ENCODE data around the gene EMC8.

Gene EMC8

GRCh38 chr16:85784813-85785212 is 14.5 kb downstream of the EMC8 start:
- no peak for DNase-seq (ENCODE audit: low read depth)

- DNase-seq (ENCODE audit: low read depth), result no peak
Observed at GRCh38 chr16:85783441-85783840, 15.9 kb downstream of the EMC8 start.

- no peak for DNase-seq (ENCODE audit: low read depth)
Observed at GRCh38 chr16:85782451-85782850, 16.9 kb downstream of the EMC8 start.

DNA sequence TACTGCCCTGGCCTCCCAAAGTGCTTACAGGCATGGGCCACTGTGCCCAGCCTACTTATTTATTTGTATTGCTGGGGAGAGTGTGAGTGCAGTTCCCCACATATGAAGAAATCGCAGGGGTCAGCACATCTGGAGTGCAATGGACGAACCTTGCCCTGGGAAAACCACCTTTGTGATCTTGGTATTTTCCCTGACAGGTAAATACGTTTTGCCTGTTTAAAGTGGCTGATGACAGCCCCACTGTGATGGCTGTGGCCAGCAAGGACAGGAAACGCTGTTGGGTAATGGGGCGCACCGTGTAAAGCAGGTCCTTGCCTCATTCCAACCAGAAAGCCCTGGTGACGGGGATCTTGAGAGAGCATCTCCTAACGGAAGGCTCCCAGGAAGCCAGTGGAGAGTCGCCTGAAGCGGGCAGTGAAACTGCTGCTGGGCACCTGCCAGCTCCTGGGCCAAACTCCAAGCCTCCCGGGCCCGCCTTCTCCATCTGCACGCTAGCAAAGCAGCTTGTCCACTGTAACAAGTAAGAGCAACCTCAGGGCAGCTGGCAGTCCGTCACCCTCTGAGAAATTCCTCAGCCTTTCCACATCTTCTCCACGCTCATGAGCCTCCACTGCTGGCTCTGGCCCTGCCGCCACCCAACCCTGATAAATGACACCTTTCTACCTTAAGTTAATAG is 17.5 kb downstream of the EMC8 start:
- no peak for DNase-seq (ENCODE audit: low read depth)

DNA sequence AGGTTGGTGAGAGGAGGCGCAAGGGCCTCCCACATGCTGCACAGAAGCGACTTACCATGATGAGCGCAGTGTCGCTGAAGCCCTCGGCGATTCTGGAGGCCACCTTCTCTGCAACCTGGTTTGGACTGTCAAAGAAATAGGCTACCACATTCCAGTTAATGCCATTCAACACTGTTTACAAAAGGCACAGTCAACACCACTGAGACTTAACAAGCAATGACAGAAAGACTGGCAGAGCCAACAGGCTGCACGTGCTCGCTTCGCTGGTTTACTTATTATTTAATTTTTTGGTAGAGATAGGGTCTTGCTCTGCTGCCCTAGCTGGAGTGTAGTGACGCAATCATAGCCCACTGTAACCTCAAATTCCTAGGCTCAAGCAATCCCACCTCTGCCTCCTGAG is 18.2 kb downstream of the EMC8 start:
- no peak for DNase-seq (ENCODE audit: low read depth)

GRCh38 chr16:85780281-85780680 is 19.1 kb downstream of the EMC8 start:
- DNase-seq (ENCODE audit: low read depth), result no peak

DNA sequence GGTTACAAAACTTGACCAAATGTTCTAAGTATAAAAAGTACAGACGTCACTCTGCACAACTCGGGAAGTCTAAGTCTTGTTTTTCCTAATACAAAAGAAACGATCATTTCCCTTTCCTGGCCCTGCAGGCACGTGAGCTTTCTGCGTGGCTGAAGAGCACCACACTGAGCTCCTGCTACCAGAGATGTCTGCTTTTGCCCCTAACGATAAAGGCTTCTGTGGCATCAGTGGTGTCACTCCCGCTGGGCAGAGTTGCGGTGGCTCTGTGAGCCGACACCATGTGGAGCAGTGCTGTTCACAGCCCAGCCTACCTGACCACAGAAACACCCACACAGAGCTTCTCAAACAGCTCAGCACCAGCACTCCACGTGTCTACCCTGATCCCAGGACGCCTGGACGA is 20.5 kb downstream of the EMC8 start:
- no peak for DNase-seq (ENCODE audit: low read depth)

DNA sequence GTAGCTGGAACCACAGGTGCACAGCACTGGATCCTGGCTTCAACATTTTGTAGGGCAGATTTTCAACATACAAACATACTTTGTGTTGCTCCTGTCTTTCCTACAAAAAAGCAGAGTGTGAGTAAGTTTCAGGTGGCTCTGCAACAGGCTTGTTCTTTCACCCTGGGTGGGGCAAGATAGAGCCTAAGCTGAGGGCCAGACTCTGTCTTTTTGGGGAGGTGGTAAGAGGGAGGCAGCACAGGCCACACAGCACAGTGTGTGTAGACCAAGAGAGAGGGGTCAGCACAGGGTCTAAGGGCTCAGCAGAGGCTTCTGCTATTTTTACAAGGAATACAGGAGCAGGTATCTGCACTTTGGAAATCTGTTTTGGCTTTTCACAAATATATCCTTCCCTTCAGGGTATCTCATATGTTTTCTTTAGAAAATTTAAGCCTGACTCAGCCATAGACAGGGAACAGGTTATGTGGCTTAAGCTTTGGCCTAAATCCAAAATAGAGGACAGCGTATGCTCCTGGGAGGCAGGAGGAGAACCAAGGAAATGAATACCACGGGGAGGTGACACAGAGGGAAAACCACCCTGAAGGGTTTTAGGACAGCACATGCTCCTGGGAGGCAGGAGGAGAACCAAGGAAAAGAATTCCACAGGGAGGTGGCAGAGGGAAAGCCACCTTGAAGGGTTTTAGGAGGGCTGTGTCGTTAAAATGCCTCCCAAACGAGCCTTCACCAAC is 21.6 kb downstream of the EMC8 start:
- no peak for DNase-seq (ENCODE audit: low read depth)

DNA sequence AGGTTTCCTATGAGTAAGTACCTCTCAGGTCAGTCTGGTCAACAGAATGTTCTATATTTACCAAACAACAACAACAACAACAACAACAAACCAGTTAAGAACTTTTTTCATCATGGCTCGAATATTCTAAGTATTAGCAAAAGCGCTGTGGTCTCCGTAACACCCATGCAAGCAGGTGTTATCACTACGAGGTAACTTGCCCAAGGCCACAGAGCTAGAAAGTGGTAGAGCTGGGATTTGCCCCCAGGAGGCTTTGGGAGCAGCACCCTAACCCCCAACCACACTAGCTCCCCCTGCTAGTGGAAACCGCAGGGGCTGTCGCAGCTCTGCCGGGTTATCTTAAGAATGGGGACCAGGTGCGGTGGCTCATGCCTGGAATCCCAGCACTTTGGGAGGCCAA is 24.5 kb downstream of the EMC8 start:
- no peak for DNase-seq (ENCODE audit: low read depth)

- no peak for DNase-seq (ENCODE audit: low read depth)
Observed at GRCh38 chr16:85774136-85774535, 25.2 kb downstream of the EMC8 start.

DNA sequence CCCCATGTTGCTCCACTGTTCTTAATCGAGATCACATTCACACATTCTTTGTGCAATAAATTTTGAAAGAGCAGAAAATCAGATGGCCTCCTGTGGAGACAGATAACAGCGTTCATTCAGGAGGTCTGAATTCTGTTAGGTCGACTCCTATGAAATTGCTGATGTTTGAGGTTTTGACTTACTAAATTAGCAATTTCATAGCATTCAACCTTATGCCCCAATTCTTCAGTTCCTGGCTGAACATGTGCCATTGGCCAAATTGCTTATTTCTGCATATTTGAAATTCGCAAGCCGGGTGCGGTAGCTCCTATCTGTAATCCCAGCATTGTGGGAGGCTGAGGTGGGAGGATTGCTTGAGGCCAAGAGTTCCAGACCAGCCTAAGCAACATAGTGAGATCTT is 26.3 kb downstream of the EMC8 start:
- DNase-seq (ENCODE audit: low read depth), result no peak

- no peak for DNase-seq (ENCODE audit: low read depth)
Observed at GRCh38 chr16:85770741-85771140, 28.6 kb downstream of the EMC8 start.

- no peak for DNase-seq (ENCODE audit: low read depth)
Observed at GRCh38 chr16:85768199-85768598, 31.1 kb downstream of the EMC8 start.

GRCh38 chr16:85767531-85767930 is 31.8 kb downstream of the EMC8 start:
- DNase-seq (ENCODE audit: low read depth), result no peak

DNA sequence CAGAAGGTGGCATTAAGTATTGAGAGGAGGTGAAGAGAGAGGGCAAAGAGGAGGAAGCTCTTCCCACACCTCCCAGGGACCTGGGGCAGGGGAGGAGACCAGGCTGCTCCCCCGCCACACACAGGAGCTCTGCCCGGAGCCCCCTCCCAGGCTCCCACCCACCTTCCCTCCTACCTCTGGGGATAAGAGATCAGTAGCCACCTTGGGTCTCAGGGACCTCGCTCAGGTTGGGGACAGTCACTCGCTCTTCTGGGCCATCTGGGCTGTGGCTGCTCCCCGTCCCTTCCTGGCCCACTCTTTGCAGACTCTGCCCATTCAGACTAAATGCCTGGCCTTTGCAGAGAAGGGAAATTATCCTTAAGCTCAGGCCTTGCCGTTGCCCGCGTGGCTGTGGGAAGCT is 33.6 kb downstream of the EMC8 start:
- no peak for DNase-seq (ENCODE audit: low read depth)

DNA sequence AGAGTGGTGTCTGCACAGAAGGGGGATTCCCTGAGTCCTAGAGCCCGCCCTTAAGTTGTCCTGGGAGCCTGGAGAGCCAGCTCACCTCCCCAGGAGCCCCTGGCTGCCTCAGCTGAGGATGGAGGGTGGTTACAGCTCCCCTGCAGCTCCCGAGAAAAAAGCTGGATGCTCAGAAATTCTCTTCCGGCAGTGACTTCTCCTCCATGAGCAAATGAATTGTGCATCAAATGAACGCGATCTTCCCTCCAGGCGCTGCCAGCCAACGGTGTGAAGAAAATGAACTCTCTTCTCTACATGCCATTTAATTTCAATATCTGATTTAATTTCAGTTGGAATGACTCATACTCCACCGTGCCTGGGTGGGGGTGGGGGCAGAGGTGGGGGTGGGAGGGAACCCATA is 34.1 kb downstream of the EMC8 start:
- no peak for DNase-seq (ENCODE audit: low read depth)

DNA sequence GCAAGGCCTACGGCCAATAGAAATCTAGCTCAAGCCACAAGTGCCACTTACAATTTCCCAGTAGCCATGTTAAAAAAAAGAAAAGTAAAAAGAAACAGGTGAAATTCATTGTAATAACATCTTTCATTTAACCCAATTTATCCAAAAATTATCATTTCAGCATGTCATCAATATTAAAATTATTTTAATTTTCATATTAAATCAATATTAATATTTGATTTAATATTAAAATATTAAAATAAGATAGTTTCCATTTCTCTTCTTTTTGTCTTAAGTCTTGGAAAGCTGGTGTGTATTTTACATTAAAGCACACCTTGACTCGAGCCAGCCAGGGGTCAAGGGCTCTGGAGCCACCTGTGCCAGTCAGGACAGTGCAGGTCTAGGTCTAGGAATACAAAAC is 35.7 kb downstream of the EMC8 start:
- DNase-seq (ENCODE audit: low read depth), result no peak

GRCh38 chr16:85762970-85763369 is 36.4 kb downstream of the EMC8 start:
- no peak for DNase-seq (ENCODE audit: low read depth)

- DNase-seq (ENCODE audit: low read depth), result no peak
Observed at GRCh38 chr16:85761861-85762260, 37.5 kb downstream of the EMC8 start.

DNA sequence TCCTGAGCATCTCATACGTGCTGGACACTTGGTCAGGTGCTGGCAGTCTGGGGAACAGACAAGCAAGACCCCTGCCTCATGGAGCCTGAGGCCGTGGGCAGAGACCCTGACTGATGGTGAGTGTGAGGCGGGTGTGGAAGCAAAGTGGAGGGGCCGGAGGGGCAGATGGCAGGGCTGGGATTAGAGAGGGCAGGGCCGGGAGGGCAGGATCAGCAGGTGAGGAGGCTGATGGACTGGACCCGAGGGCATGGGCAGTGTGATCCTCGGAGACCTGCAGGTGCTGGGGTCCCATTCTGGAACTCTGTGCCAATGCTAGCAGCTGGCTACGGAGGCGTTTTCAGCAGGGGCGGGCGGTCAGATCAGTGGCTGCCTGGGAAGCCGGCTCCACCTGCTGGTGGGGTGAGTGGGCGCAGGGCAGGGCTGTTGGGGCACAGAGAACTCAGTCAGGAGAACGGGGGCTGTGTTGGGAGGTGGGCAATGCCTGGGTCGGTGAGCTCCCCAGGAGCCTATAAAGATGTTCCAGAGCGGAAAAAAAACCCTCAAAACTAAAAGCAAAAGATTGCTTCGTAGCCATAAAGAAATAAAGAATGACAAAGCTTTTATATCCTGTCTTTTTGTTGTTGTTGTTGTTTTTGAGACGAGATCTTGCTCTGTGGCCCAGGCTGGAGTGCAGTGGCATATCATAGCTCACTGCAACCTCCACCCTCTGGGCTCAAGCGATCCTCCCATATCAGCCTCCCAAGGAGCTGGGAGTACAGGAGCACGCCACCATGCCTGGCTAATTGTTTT is 39.5 kb downstream of the EMC8 start:
- DNase-seq (ENCODE audit: low read depth), result no peak

DNA sequence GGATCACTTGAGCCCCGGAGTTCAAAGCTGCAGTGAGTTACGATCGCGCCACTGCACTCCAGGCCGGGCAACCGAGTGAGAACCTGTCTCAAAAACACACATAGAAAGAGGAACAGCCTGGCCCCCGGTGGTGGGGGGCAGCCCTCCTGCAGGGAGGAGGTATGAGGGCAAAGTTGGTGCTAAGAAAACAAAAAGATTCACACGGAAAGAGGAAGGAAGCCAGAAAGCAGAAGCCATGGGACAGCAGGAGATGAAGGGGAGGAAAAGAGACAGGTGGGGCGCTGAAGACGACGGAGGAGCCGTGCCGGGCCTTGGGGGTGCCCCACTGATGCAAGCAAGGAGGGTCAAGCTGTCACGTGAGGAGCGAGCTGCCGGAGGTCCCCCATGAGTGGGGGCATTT is 40.2 kb downstream of the EMC8 start:
- no peak for DNase-seq (ENCODE audit: low read depth)

DNA sequence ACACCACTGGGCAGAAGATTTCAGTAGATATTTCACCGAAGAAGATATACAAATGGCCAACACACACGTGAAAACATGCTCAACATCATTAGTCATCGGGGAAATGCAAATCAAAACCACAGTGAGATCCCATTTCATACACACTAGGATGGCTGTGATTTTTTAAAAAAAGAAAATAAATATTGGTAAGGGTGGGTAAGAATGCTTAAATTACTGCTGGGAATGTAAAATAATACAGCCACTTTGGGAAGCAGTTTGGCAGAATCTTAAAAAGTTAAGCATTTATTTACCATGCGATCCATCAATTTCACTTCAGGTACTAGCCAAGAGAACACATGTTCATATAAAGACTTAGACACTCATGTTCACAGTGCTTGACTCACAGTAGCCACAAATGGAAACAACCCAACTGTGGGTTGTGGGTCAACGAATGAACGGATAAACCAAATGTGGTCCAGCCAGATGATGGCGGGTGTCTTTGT is 42.0 kb downstream of the EMC8 start:
- DNase-seq (ENCODE audit: low read depth), result no peak

All from stimulated activated CD4-positive, alpha-beta T cell treated with anti-CD3 and anti-CD28 coated beads, Interleukin-2, amount 100 ng/mL, for 4 hours (primary cell).